ENCODE measurements around the gene MYH7.
"Not testable (repeated sequence)": the region's sequence is repeated elsewhere in the genome, so short reads cannot be mapped to it uniquely, and the experiment has no call there.

Gene MYH7

DNA sequence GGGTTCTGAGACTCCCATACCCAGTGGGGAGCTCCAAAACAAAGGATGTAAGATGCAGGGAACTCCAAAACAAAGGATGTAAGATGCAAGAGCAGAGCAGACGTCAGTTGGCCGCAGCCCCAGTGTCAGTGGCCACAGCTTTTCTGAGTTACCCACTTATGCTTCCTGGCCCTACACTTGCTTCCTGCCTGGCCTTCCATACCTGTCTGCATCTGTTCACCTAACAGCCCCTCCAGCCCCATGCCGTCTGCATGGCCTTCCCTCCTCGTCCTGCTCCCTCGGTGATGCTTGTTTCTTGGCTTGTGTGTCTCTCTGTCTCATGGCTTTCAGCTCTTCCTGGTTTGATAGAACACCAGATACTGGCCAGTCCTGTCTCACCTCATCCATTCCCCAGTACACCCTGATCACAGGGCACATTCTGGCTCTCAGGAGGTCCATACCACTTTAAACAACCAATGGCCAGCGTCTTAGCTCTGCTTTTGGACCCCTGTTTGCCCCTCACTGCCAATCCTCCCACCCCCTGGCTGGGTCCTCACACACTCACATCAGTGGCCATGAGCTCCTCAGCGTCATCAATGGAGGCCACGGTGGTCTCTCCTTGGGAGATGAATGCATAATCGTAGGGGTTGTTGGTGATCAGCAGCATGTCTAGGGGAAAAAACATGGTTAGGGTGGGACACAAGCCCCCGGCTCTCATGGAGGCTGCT, 5.3 kb downstream of the MYH7 start:
- Mint-ChIP-seq H3K27ac (no peak overlapping the region), H3K4me1 (ENCODE audit: low read depth) (no peaks in the 10 kb centered on the region), H3K9me3 (no peaks in the 10 kb centered on the region), H3K27me3 (peaks cover 12% of the 10 kb centered on the region), H3K4me3 (no peak overlapping the region), H3K36me3 (ENCODE audit: low read depth) (no peaks in the 10 kb centered on the region)
- intact Hi-C loops (cut with micrococcal nuclease): no loop called here

DNA sequence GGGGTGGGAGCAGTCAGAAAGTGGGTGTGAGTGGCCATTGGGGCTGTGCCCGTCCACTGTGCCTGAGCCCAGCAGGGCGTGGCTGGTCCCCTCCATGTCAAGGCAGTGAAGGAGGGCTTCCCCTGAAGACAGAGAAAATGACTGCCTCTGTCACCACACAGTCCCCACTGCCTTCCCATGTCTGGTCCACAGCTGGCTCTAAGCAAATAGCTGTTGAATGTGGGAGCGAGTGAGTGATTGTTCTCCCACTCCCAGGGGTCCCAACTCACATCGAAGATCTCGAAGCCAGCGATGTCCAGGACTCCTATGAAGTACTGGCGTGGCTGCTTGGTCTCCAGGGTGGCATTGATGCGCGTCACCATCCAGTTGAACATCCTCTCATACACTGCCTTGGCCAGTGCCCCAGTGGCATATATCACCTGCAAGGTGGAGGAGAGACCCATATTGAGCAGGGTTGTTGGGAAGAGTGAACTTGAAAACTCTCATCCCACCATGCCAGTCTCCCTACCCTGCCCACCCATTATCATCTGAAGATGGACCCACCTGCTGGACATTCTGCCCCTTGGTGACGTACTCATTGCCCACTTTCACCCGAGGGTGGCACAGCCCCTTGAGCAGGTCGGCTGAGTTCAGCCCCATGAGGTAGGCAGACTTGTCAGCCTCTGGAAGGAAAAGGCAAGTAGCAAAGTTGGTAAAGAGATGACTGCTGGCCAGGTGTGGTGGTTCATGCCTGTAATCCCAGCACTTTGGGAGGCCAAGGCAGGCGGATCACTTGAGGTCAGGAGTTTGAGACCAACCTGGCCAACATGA, 6.6 kb downstream of the MYH7 start:
- no peak overlapping the region for H3K27ac Mint-ChIP-seq
- no peaks in the 10 kb centered on the region for H3K36me3 Mint-ChIP-seq (ENCODE audit: low read depth)
- H3K4me3 Mint-ChIP-seq: no peak overlapping the region
- H3K27me3 Mint-ChIP-seq: peaks cover 13% of the 10 kb centered on the region
- intact Hi-C loops (cut with micrococcal nuclease): no loop called here
- no peaks in the 10 kb centered on the region for H3K9me3 Mint-ChIP-seq
- no peaks in the 10 kb centered on the region for H3K4me1 Mint-ChIP-seq (ENCODE audit: low read depth)

DNA sequence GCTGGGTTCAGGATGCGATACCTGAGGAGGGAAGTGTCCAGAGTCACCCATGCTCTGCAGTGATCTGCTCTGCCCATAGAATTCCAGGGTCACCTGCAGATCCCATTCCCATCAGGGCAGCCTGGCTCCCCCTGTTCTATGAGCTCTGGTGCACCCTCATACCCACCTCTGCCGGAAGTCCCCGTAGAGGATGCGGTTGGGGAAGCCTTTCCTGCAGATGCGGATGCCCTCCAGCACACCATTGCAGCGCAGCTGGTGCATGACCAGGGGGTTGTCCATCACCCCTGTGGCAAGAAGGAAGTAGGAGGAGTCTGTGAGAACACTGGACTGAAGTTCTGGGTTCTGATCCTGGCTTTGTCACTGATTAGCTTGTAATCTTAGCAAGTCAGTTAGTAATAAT, 9.7 kb downstream of the MYH7 start:
- not testable (repeated sequence) for H3K4me3 Mint-ChIP-seq; H3K9me3 Mint-ChIP-seq; H3K36me3 Mint-ChIP-seq (ENCODE audit: low read depth)

DNA sequence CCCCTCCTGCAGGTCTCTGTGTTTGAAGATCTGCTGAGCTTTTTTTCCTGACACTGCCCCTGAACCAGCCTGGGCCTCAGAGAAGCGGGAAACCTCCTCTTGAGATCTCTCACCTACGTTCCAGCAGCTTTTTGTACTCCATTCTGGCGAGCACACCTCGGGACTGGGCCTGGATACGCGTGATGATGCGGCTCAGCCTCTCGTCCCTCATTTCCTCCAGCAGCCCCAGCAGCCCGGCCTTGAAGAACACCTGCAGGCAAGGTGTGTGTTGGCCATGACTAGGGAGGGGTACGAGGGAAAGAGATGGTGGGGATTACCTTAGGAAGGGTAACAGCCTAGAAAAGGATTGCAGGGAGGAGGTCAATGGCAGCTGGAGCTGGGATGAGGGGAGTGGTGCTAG, 10.3 kb downstream of the MYH7 start:
- H3K27ac Mint-ChIP-seq: no peak overlapping the region
- intact Hi-C loops (cut with micrococcal nuclease): no loop called here
- H3K4me3 Mint-ChIP-seq: no peak overlapping the region
- no peaks in the 10 kb centered on the region for H3K36me3 Mint-ChIP-seq (ENCODE audit: low read depth)
- peaks cover 8% of the 10 kb centered on the region for H3K27me3 Mint-ChIP-seq
- no peaks in the 10 kb centered on the region for H3K9me3 Mint-ChIP-seq
- H3K4me1 Mint-ChIP-seq (ENCODE audit: low read depth): no peaks in the 10 kb centered on the region

More for the DNA sequence above, 9.7 kb downstream of the MYH7 start:
- H3K27ac Mint-ChIP-seq; intact Hi-C loops (cut with micrococcal nuclease); H3K4me1 Mint-ChIP-seq (ENCODE audit: low read depth); H3K27me3 Mint-ChIP-seq: not testable (repeated sequence)

DNA sequence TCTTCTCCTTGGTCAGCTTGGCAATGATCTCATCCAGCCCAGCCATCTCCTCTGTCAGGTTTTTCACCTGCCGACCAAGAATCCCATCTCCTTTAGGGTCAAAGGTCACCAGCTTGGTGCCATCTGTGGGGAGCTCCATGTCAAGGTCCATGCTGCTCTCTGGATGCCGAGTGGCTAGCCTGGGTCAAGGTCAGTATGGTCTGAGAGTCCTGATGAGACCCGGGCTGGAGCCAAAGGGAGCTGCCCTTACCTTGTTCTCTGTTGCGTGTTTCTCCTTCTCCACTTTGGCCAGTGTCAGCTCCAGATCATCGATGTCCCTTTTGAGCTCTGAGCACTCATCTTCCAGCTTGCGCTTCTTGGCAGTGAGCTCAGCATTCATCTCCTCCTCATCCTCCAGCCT, 11.8 kb downstream of the MYH7 start:
- Mint-ChIP-seq H3K9me3 (no peaks in the 10 kb centered on the region), H3K36me3 (ENCODE audit: low read depth) (no peaks in the 10 kb centered on the region), H3K4me3 (no peak overlapping the region), H3K27ac (no peak overlapping the region), H3K4me1 (ENCODE audit: low read depth) (no peaks in the 10 kb centered on the region), H3K27me3 (peaks cover 6% of the 10 kb centered on the region)
- intact Hi-C loops (cut with micrococcal nuclease): no loop called here

DNA sequence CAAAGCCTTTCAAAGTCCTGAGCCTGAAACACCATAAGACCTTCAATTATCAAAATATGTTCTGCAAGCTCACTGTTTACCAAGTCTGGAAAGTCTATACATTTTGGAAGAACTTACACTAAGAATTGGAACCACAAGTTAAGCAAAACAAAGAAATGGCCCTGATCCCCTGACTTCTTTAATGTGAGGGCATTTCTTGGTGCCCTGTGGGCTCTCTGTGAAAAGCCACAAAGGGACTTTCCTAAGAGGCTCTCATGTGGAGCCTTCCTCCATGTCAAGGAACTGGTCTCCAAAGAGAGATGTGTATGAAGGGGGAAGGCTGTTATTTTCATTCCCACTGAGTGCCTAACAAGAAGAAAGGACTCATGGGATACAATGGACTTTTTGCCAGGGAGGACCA, 13.9 kb downstream of the MYH7 start:
- Mint-ChIP-seq H3K27ac (no peak overlapping the region), H3K4me1 (ENCODE audit: low read depth) (no peaks in the 10 kb centered on the region), H3K9me3 (no peaks in the 10 kb centered on the region), H3K27me3 (peaks cover 4% of the 10 kb centered on the region), H3K36me3 (ENCODE audit: low read depth) (no peaks in the 10 kb centered on the region), H3K4me3 (no peak overlapping the region)
- intact Hi-C loops (cut with micrococcal nuclease): no loop called here

DNA sequence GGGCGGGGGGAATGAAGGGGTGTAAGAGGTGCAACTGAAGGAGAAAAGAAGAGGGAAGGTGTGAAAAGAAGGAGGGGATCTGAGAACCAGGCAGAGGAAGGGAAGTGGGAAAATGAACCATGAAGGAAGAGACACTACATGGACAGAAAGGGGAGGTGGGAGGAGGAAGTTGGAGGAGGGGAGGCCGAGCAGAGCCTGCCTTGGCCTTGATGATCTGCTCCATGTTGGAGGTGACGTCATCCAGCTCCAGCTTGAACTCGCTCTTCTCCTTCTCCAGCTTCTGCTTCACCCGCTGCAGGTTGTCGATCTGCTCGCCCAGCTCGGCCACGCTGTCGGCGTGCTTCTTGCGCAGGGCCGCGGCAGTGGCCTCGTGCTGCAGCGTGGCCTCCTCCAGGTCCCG, 15.8 kb downstream of the MYH7 start:
- H3K9me3 Mint-ChIP-seq; H3K36me3 Mint-ChIP-seq (ENCODE audit: low read depth); intact Hi-C loops (cut with micrococcal nuclease); H3K27ac Mint-ChIP-seq; H3K27me3 Mint-ChIP-seq; H3K4me3 Mint-ChIP-seq; H3K4me1 Mint-ChIP-seq (ENCODE audit: low read depth): not testable (repeated sequence)

DNA sequence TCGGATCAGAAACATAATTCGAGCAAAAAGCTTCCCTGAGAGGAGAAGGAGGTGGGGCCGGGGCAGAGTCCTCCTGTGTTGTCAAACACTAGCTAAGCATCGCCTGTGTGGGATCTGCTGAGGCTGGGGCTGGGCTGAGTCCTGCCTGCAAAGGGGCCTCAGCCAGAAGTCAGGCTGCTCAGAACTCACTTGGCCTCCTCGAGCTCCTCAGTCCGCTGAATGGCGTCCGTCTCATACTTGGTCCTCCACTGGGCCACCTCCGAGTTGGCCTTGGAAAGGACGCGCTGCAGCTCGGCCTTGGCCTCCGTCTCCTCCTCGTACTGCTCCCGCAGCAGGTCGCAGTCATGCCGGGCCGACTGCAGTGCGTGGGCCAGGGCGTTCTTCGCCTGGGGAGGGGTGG, 17.4 kb downstream of the MYH7 start:
- intact Hi-C loops (cut with micrococcal nuclease): no loop called here
- Mint-ChIP-seq H3K27me3 (peaks cover 2% of the 10 kb centered on the region), H3K9me3 (no peaks in the 10 kb centered on the region), H3K4me1 (ENCODE audit: low read depth) (no peaks in the 10 kb centered on the region), H3K36me3 (ENCODE audit: low read depth) (no peaks in the 10 kb centered on the region), H3K27ac (no peak overlapping the region), H3K4me3 (no peak overlapping the region)

DNA sequence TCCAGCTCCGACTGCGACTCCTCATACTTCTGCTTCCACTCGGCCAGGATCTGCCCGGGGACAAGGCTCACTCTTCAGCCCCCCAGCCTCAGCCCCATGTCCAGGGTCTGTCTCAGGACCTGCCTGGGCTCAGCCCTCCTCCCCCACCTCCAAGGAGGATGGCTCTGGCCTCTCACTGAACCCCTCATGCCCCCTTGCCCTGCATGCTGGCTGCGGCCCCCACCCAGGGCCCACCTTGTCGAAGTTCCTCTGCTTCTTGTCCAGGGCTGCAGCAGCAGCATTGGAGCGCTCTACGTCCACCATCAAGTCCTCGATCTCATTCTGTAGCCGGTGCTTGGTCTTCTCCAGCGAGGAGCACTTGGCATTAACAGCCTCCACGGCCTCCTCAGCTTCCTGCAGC, 18.2 kb downstream of the MYH7 start:
- H3K27me3 Mint-ChIP-seq; H3K4me3 Mint-ChIP-seq; H3K27ac Mint-ChIP-seq; intact Hi-C loops (cut with micrococcal nuclease); H3K36me3 Mint-ChIP-seq (ENCODE audit: low read depth); H3K9me3 Mint-ChIP-seq; H3K4me1 Mint-ChIP-seq (ENCODE audit: low read depth): not testable (repeated sequence)

DNA sequence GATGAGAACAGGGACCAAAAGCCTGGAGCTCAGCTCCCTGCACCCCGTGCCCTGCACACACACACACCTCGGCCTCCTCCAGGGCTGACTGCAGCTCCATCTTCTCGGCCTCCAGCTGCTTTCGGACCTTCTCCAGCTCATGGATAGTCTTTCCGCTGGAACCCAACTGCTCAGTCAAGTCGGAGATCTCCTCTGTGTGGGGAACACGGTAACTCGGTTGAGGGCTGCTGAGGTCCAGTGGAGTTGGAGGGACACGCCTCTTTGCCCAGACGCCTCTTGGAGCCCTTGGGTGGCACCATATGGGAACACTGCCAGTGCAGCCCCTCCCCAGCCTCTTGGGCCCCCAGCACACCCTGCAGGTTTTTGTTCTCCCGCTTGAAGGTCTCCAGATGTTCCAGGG, 18.7 kb downstream of the MYH7 start:
- Mint-ChIP-seq H3K27ac (no peak overlapping the region), H3K9me3 (no peaks in the 10 kb centered on the region), H3K4me3 (no peak overlapping the region), H3K36me3 (ENCODE audit: low read depth) (no peaks in the 10 kb centered on the region), H3K27me3 (peaks cover 2% of the 10 kb centered on the region), H3K4me1 (ENCODE audit: low read depth) (no peaks in the 10 kb centered on the region)
- intact Hi-C loops (cut with micrococcal nuclease): no loop called here

DNA sequence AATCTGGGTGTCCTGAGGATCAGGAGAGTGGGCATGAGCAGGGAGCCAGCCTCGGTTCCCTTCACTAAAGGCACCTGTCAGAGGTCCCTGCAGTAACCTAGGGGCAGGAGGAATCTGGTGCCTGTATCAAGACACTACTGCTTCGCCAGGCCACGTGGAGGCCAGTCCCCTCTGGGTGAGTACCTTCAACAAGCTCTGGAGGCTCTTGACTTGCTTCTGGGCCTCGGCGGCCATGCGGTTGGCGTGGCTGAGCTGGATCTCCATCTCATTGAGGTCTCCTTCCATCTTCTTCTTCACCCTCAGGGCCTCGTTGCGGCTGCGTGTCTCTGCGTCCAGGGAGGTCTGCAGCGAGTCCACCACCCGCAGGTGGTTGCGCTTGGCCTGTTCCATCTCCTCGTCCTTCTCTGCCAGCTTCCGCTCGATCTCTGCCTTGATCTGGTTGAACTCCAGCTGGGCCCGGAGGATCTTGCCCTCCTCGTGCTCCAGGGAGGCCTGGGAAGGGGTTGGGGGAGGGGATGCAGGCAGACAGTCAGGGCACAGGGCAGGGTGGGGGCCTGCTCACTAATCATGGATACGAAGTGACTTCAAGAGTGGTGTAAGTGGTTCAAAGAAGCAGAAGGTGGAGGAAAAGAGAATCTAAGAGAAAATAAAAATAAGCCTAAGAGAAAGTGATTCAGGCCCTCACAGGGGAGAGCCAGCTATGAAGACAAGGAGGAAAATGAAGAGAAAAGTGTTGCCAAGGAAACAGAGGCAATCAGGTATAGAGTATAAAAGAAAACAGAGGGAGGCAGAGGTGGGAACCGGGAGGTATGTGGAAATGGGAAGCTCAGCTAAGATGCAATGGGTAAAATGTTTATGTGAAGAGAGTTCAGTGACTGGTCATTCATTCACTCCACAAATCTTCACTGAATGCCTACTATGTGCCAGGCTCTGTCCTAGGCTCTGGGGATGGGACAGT, 19.4 kb downstream of the MYH7 start:
- Mint-ChIP-seq H3K36me3 (ENCODE audit: low read depth) (no peaks in the 10 kb centered on the region), H3K27me3 (peaks cover 2% of the 10 kb centered on the region), H3K9me3 (no peaks in the 10 kb centered on the region), H3K4me3 (no peak overlapping the region), H3K27ac (no peak overlapping the region), H3K4me1 (ENCODE audit: low read depth) (no peaks in the 10 kb centered on the region)
- intact Hi-C loops (cut with micrococcal nuclease): no loop called here

DNA sequence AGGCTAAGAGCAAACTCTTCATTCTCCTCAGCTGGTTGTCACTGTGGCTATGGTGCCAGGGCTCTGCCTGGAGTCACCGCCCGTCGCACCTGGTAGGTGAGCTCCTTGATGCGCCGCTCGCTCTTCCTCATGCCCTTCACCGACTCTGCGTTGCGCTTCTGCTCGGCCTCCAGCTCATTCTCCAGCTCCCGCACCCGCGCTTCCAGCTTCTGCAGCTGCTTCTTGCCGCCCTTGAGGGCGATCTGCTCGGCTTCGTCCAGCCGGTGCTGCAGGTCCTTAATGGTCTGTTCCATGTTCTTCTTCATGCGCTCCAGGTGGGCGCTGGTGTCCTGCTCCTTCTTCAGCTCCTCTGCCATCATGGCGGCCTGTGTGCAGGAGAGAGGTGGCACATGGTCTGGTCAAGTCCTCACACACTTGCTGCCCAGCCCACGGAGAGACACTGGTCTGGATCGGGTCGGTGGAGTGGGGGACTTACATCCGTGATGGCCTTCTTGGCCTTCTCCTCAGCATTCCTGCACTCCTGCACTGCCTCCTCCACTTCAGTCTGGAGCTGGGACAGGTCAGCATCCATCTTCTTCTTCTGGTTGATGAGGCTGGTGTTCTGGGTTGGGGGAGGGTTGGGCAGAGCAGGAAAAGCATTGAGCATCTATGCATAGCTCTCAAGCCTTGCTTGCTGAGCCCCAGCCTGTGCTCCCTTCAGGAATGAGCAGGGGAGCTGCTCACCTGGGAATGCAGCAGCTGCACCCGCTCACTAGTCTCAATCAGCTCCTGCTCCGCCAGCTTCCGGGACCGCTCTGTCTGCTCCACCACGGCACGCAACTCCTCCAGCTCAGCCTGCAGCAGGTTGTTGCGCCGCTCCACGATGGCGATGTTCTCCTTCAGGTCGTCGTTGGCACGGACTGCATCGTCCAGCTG, 20.3 kb downstream of the MYH7 start:
- no peak overlapping the region for H3K27ac Mint-ChIP-seq
- H3K27me3 Mint-ChIP-seq: peaks cover 2% of the 10 kb centered on the region

DNA sequence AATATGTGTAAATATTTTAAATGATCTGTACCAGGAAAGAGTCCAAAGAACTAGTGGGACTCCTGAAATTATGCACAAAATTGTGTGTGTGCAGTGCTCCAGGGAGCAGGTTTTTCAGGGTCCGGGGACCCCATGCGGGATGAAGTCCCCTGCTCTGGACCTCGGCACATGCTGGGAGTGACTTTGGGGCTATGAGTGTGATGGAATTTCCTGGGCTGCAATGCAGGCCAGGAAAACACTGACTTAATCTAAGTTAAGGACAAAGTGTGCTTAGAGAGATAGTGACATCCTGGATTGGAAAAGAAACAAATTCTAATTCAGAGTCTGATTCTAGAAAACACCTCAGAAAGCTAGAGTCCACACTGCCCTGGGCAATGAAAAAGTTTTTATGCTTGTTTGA, 21.2 kb downstream of the MYH7 start:
- Mint-ChIP-seq H3K9me3 (no peaks in the 10 kb centered on the region), H3K27ac (no peak overlapping the region), H3K4me3 (no peak overlapping the region), H3K36me3 (ENCODE audit: low read depth) (no peaks in the 10 kb centered on the region), H3K4me1 (ENCODE audit: low read depth) (no peaks in the 10 kb centered on the region), H3K27me3 (peaks cover 2% of the 10 kb centered on the region)
- intact Hi-C loops (cut with micrococcal nuclease): no loop called here

More for the DNA sequence above, 20.3 kb downstream of the MYH7 start:
- Mint-ChIP-seq H3K9me3 (no peaks in the 10 kb centered on the region), H3K36me3 (ENCODE audit: low read depth) (no peaks in the 10 kb centered on the region), H3K4me1 (ENCODE audit: low read depth) (no peaks in the 10 kb centered on the region), H3K4me3 (no peak overlapping the region)
- intact Hi-C loops (cut with micrococcal nuclease): no loop called here

Data from dendritic cell treated with granulocyte-macrophage colony-stimulating factor and Interleukin-4, amounts not matched to agents 40 ng/mL and 50 ng/mL, for 4 days (primary cell).